NCI-H2196 (cell line): ENCODE results near the gene C6.
"Not testable (repeated sequence)": the region's sequence is repeated elsewhere in the genome, so short reads cannot be mapped to it uniquely, and the experiment has no call there.

ENCODE experiments used
- DNase-seq: peaks from one replicate; lab custom pipeline; 2025; ENCODE audit not compliant: unreplicated experiment; lab: John Stamatoyannopoulos, UW

Gene C6

GRCh38 chr5:41200506-41200905 is 12.8 kb downstream of the C6 start:
- DNase-seq = no peak

- DNase-seq = no peak
Measured at GRCh38 chr5:41199660-41200059, 13.7 kb downstream of the C6 start.

GRCh38 chr5:41196197-41196596 is 17.1 kb downstream of the C6 start:
- no peak for DNase-seq

- DNase-seq = no peak
Measured at GRCh38 chr5:41195228-41195627, 18.1 kb downstream of the C6 start.

GRCh38 chr5:41194339-41194738 is 19.0 kb downstream of the C6 start:
- no peak for DNase-seq

GRCh38 chr5:41193456-41194205 is 19.7 kb downstream of the C6 start:
- DNase-seq = no peak

- DNase-seq = no peak
Measured at GRCh38 chr5:41191249-41191648, 22.1 kb downstream of the C6 start.

GRCh38 chr5:41186143-41186542 is 27.2 kb downstream of the C6 start:
- DNase-seq = no peak

- not testable (repeated sequence) for DNase-seq
Measured at GRCh38 chr5:41183331-41183730, 30.0 kb downstream of the C6 start.

- no peak for DNase-seq
Measured at GRCh38 chr5:41182666-41183065, 30.7 kb downstream of the C6 start.

- no peak for DNase-seq
Measured at GRCh38 chr5:41181691-41182564, 31.4 kb downstream of the C6 start.

GRCh38 chr5:41176952-41177351 is 36.4 kb downstream of the C6 start:
- DNase-seq = no peak

GRCh38 chr5:41172012-41172411 is 41.3 kb downstream of the C6 start:
- no peak for DNase-seq

- no peak for DNase-seq
Measured at GRCh38 chr5:41161271-41161670, 52.1 kb downstream of the C6 start.

GRCh38 chr5:41157272-41157894 is 55.9 kb downstream of the C6 start:
- no peak for DNase-seq

- no peak for DNase-seq
Measured at GRCh38 chr5:41156739-41157138, 56.6 kb downstream of the C6 start.

- DNase-seq = no peak
Measured at GRCh38 chr5:41154491-41154890, 58.8 kb downstream of the C6 start.

GRCh38 chr5:41151564-41151963 is 61.8 kb downstream of the C6 start:
- DNase-seq = no peak

- no peak for DNase-seq
Measured at GRCh38 chr5:41148448-41148847, 64.9 kb downstream of the C6 start.

GRCh38 chr5:41145306-41145705 is 68.0 kb downstream of the C6 start:
- DNase-seq = no peak

- DNase-seq = no peak
Measured at GRCh38 chr5:41143131-41143901, 70.0 kb downstream of the C6 start.
